SIG-M5 (cell line): ENCODE data around the gene KYAT1.
A peak's percentile ranks its signal among the peaks of the same experiment; 100 is the strongest.
"Not testable (repeated sequence)": the region's sequence is repeated elsewhere in the genome, so short reads cannot be mapped to it uniquely, and the experiment has no call there.

Experiments used
- DNase-seq: peaks from one replicate; lab custom pipeline; 2025; lab: John Stamatoyannopoulos, UW

Gene KYAT1

GRCh38 chr9:128818099-128818838, 63.5 kb downstream of the KYAT1 start, which contains the start of gene ENDOG:
ENDOG (plus strand) TSS chr9:128818500; CDS start chr9:128818685, 185 bp downstream.
- peak; percentile 67 for DNase-seq

- no peak for DNase-seq
Measured at GRCh38 chr9:128810873-128811272, 70.9 kb downstream of the KYAT1 start.

DNA sequence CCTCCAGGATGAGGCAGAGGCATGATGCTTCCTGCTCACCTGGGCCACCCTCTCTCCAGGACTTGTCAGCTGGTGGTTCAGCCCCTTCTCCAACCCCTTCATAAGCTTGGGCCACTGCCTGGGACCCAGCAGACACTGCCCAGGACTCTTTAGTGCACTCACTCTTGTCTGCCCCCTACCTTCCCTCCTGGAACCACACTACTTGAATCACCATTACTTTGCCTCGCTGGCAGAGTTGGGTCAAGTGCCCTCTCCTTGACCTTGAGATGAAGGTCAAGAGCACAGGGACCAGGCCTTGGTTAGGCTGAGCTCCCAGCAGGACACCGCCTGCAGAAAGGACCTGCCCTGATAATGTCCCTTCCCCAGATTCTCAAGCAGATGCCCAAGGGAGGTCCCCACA, 71.9 kb downstream of the KYAT1 start:
- DNase-seq: no peak

DNA sequence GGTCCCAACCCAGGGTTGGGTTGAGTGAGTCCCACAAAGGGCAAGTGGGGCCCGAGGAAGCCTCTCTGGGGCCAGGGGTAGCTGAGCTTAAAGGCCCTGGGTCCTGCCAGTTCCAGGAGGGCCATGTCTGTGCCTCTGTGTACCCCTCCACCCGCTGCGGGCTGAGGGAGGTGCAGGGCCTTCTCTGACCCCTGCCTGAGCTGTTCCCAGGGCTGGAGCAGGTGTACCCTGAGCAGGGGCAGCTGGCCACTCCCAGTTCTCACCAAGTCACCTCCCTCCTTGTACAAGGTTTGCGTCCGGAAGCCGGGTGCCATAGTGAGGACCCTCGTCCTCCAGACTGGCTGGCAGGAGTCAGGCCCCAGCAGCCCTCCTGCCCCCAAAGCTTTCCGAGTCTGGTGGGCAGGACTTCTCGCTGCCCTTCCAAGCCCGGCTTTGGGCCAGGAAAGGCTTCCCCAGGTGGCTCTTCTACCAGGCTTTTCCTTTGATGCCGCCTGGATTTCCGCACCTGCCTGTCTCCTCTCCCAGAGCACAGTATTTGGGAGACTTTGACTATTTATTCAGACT, 72.6 kb downstream of the KYAT1 start:
- no peak for DNase-seq

DNA sequence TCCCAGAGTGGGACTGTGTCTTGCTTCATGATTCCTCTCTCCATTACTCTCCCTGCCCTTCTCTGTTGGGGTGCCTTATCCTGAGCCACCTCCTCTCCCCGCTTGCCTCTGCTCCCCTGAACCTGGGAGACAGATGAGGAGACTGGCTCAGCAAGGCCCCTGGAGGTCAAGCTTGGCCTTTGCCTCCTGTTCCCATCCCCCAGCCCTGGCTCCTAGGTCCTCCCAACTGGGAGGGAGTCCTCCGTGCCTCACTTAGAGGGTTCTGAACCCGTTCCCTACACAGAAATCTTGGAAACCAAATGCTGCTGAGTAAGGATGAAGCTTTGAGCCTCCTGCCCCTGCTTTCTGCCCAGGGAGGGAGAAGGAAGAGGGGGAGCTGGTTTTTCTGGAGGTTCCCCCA, 73.2 kb downstream of the KYAT1 start:
- DNase-seq: no peak

- DNase-seq: no peak
Measured at GRCh38 chr9:128807827-128808226, 73.9 kb downstream of the KYAT1 start.

DNA sequence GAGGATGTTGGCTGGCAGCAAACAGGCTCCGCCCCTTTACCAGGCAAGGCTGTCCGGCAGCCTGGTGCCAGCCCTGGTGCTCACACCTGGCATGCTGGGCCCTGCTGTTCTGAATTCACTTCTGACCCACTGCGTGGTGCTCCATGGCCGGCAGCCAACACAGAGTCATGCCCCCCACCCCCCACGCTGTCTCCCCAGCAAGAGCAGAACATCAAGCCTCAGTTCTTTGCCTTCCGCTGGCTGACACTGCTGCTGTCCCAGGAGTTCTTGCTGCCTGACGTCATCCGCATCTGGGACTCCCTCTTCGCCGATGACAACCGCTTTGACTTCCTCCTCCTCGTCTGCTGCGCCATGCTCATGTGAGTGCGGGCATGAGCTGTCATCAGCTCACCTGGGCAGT, 76.1 kb downstream of the KYAT1 start:
- DNase-seq: no peak

- no peak for DNase-seq
Measured at GRCh38 chr9:128802482-128802881, 79.3 kb downstream of the KYAT1 start.

GRCh38 chr9:128800061-128800460, 81.7 kb downstream of the KYAT1 start:
- no peak for DNase-seq

DNA sequence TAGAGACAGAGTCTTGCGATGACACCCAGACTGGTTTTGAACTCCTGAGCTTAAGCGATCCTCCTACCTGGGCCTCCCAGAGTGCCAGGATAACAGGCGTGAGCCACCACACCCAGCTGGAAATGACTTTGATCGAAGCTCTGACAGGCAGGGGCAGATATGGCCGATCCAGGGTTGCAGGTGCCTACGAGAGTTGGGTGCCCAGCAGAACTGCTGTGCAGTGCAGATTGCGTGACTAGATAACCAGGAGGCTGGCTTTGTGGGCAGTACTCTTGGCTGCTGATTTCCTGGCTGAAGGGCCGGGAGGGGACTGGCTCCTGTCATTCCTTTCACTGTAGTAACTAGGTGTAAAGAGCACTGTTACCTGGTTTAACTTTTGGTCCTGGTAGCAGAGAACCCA, 82.9 kb downstream of the KYAT1 start:
- no peak for DNase-seq

DNA sequence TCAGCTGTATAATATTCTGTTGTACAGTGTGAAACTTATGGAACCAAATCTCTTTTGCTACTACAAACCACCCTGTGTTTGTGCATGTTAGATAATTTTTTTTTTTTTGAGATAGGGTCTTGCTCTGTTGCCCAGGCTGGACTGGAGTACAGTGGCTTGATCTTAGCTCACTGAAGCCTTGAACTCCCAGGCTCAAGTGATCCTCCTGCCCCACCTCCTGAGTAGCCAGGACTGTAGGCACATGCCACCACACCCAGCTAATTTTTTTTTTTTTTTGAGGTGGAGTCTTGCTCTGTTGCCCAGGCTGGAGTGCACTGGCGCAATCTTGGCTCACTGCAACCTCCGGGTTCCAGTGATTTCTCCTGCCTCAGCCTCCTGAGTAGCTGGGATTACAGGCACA, 86.8 kb downstream of the KYAT1 start:
- not testable (repeated sequence) for DNase-seq

- DNase-seq: no peak
Measured at GRCh38 chr9:128792978-128793686, 88.6 kb downstream of the KYAT1 start.

GRCh38 chr9:128792134-128792533, 89.6 kb downstream of the KYAT1 start:
- no peak for DNase-seq

- DNase-seq: no peak
Measured at GRCh38 chr9:128790536-128790935, 91.2 kb downstream of the KYAT1 start.

DNA sequence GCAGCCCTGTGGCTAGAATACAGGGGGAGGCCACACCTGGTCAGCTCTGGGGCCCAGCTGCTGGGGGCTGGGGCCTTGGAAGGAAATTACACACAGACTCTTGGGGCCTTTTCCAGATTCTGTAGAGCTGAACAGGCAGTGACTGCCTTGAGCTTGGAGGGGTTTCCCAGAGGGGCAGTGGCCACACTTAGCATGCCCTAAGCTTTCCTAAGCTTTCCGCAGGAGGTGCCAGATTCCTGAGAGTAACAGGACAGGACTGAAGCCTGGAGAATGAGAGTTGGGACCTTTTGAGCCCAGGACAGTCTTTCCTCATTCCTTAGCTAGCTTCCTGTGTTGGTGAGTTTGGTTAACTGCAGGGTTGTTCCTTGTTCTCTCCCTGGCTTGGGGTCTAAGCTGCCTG, 93.3 kb downstream of the KYAT1 start:
- DNase-seq: no peak

DNA sequence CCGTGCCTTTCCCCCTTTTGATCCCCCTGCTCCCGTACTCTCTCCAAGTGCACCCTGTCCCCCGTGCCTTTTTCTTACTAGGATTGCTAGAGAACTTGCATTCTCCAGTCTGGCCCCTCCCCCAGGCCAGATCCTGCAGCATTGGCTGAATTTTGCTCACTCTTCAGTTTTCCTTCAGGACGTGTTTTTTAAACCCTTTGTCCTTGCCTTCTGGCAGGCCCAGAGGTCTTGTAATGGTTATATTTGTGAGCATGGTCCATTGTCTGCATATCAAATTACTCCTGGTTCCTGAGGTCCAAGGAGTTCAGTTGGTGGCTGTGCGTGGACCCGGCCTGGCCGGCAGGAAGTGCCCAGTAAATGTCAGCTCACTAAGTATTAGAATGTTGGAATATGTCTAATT, 94.1 kb downstream of the KYAT1 start:
- no peak for DNase-seq

DNA sequence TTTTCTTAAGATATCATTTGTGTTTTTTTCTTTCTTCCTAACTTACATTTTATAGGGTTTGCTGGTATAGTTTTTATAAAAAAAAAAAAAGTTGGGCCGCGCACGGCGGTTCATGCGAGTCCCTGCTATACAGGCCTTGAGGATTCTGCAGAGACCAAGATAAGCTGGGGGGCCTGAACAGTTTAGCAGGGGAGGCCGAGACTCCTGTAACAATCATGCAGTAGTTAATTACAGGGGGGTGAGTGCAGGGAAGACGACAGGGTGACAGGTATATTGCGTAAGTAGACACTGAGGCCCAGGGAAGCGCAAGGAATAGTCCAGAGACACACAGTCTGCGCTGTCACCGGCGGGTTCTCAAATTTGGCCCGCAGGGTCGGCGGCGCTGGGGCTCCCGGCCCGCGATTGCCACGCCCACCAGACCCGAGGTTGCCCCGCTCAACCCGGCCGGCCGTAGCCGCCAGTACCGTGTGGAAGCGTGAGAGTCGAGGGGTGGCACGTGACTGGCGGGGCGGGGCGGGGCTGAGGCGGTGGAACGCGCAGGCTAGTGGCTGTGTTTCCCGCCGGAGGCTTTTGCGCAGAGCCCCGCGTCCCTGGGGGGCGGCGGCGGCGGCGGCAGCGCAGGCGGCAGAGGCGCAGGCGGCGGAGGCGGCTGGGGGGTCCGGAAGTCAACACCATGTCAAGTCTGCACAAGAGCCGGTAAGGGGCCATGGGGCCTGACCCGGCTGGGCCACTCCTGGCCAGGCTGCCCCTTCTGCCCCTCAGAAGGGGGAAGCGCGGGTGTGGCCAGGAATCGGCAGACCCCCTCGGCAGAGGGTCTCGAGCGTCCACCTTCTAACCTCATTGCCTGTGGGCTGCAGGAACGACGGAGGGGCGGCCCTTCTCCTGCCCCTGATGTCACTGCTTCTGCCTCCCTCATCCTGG, 94.8 kb downstream of the KYAT1 start, which contains the start of gene TBC1D13:
Gene TBC1D13, plus strand, starts transcription at position 573 of the 921 bp plus-strand sequence. Its CDS starts 101 bp downstream, at position 674.
- DNase-seq: peak; percentile 25

- DNase-seq: no peak
Measured at GRCh38 chr9:128785427-128785826, 96.3 kb downstream of the KYAT1 start.
